Measurements from ENCODE around the gene HSBP1.

Gene HSBP1

DNA sequence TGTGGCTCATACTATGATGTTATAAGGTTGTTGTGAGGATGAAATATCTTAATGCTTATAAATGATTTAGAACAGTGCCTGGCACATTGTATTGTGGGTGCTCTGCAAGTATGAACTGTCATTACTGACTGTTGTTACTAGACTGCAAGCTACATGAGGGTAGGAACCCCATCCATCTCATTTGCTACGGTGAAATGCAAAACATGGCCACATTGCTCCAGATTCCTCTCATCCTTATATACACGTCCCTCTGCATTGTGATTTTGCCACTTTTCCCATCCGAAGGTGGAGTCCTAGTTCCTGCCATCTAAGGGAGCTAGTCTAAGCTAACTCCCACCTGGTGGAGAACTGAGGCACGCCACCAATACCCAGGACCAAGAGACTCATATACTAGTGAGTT is 29.8 kb downstream of the HSBP1 start:
- H3K36me3 ChIP-seq (ENCODE audit: insufficient read depth, low read length): no peaks in the 10 kb centered on the region
- TF ChIP-seq, protein P1, sequence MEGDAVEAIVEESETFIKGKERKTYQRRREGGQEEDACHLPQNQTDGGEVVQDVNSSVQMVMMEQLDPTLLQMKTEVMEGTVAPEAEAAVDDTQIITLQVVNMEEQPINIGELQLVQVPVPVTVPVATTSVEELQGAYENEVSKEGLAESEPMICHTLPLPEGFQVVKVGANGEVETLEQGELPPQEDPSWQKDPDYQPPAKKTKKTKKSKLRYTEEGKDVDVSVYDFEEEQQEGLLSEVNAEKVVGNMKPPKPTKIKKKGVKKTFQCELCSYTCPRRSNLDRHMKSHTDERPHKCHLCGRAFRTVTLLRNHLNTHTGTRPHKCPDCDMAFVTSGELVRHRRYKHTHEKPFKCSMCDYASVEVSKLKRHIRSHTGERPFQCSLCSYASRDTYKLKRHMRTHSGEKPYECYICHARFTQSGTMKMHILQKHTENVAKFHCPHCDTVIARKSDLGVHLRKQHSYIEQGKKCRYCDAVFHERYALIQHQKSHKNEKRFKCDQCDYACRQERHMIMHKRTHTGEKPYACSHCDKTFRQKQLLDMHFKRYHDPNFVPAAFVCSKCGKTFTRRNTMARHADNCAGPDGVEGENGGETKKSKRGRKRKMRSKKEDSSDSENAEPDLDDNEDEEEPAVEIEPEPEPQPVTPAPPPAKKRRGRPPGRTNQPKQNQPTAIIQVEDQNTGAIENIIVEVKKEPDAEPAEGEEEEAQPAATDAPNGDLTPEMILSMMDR (conservative IDR thresholded peaks at IDR 0.05; ENCODE audit: low read length): no peak

DNA sequence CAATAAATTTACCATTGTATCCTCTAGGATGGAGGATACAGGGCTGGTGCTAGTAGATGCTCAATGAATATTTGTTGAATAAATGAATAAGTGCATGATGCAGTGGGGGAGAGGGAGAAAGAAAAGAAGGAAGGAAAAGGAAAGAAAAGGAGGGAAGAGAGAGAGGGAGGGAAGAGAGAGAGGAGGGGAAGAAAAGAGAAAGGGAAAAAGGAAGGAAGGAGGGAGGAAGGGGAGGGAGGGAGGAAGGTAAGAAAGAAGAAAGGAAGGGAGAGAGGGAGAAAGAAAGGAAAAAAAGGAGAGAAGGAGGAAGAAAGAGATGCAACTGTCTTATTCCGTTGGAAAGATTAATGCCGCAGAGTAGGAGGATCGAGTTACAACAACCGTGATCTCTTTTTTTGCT is 30.4 kb downstream of the HSBP1 start:
- Histone ChIP-seq H3K9me3 (ENCODE audit: insufficient read depth, low read depth, low read length) (no peaks in the 10 kb centered on the region), H3K4me2 (ENCODE audit: low read depth, low read length, poor library complexity, severe bottlenecking) (no peak overlapping the region), H3K9ac (ENCODE audit: low read depth, low read length, poor library complexity, severe bottlenecking) (no peak overlapping the region), H3K4me1 (ENCODE audit: insufficient read depth, low read length, poor library complexity, severe bottlenecking) (peaks cover 36% of the 10 kb centered on the region), H3K9me2 (replicated peaks; ENCODE audit: low read depth, low read length) (no peaks in the 10 kb centered on the region), H3K36me3 (ENCODE audit: insufficient read depth, low read length) (no peaks in the 10 kb centered on the region), H3K4me3 (ENCODE audit: low read length, poor library complexity, severe bottlenecking) (no peak overlapping the region), H2AFZ (ENCODE audit: low read length) (no peak overlapping the region), H3K27me3 (ENCODE audit: insufficient read depth, low read length, poor library complexity, severe bottlenecking) (no peaks in the 10 kb centered on the region), H3F3A (ENCODE audit: low read depth) (no peaks in the 10 kb centered on the region), H4K20me1 (ENCODE audit: insufficient read depth, low read length, poor library complexity, severe bottlenecking) (no peaks in the 10 kb centered on the region), H3K79me2 (ENCODE audit: insufficient read depth, low read length) (no peaks in the 10 kb centered on the region)
- no peak for TF ChIP-seq EZH2phosphoT487 (IDR thresholded peaks at IDR 0.05; ENCODE audit: borderline replicate concordance)
- TF ChIP-seq, protein P1 (conservative IDR thresholded peaks at IDR 0.05; ENCODE audit: low read length): no peak

More for the DNA sequence above, 29.8 kb downstream of the HSBP1 start:
- Histone ChIP-seq H3K4me2 (ENCODE audit: low read depth, low read length, poor library complexity, severe bottlenecking) (no peak overlapping the region), H3F3A (ENCODE audit: low read depth) (no peaks in the 10 kb centered on the region), H2AFZ (ENCODE audit: low read length) (no peak overlapping the region), H3K27me3 (ENCODE audit: insufficient read depth, low read length, poor library complexity, severe bottlenecking) (no peaks in the 10 kb centered on the region), H3K79me2 (ENCODE audit: insufficient read depth, low read length) (no peaks in the 10 kb centered on the region), H3K9me3 (ENCODE audit: insufficient read depth, low read depth, low read length) (no peaks in the 10 kb centered on the region), H3K4me3 (ENCODE audit: low read length, poor library complexity, severe bottlenecking) (no peak overlapping the region), H3K4me1 (ENCODE audit: insufficient read depth, low read length, poor library complexity, severe bottlenecking) (peaks cover 36% of the 10 kb centered on the region), H3K9me2 (replicated peaks; ENCODE audit: low read depth, low read length) (no peaks in the 10 kb centered on the region), H3K9ac (ENCODE audit: low read depth, low read length, poor library complexity, severe bottlenecking) (no peak overlapping the region), H4K20me1 (ENCODE audit: insufficient read depth, low read length, poor library complexity, severe bottlenecking) (no peaks in the 10 kb centered on the region)

GRCh38 chr16:83839561-83839960 is 31.8 kb downstream of the HSBP1 start:
- no peaks in the 10 kb centered on the region for H3K27me3 ChIP-seq (ENCODE audit: insufficient read depth, low read length, poor library complexity, severe bottlenecking)
- H3F3A ChIP-seq (ENCODE audit: low read depth): no peaks in the 10 kb centered on the region
- TF ChIP-seq EZH2phosphoT487 (IDR thresholded peaks at IDR 0.05; ENCODE audit: borderline replicate concordance): no peak
- TF ChIP-seq, protein P1 (conservative IDR thresholded peaks at IDR 0.05; ENCODE audit: low read length): no peak
- no peaks in the 10 kb centered on the region for H3K9me3 ChIP-seq (ENCODE audit: insufficient read depth, low read depth, low read length)
- no peaks in the 10 kb centered on the region for H3K36me3 ChIP-seq (ENCODE audit: insufficient read depth, low read length)
- H3K9me2 ChIP-seq (replicated peaks; ENCODE audit: low read depth, low read length): no peaks in the 10 kb centered on the region
- H4K20me1 ChIP-seq (ENCODE audit: insufficient read depth, low read length, poor library complexity, severe bottlenecking): no peaks in the 10 kb centered on the region
- H3K79me2 ChIP-seq (ENCODE audit: insufficient read depth, low read length): no peaks in the 10 kb centered on the region
- H2AFZ ChIP-seq (ENCODE audit: low read length): no peak overlapping the region
- peaks cover 24% of the 10 kb centered on the region for H3K4me1 ChIP-seq (ENCODE audit: insufficient read depth, low read length, poor library complexity, severe bottlenecking)
- H3K4me3 ChIP-seq (ENCODE audit: low read length, poor library complexity, severe bottlenecking): no peak overlapping the region
- H3K9ac ChIP-seq (ENCODE audit: low read depth, low read length, poor library complexity, severe bottlenecking): no peak overlapping the region
- no peak overlapping the region for H3K4me2 ChIP-seq (ENCODE audit: low read depth, low read length, poor library complexity, severe bottlenecking)
